HepG2 (cell line): ENCODE results near the gene NR2F1-AS1.

Experiments
- JUND ChIP-seq: sonication (generic); formaldehyde crosslinking; IDR thresholded peaks from 2 replicates; pipeline ENCODE4 v1.8.0; 2022; ENCODE audit warnings: mild to moderate bottlenecking, missing genetic modification reagents
- NR1H2 ChIP-seq: sonication (generic); formaldehyde crosslinking; IDR thresholded peaks from 2 replicates; pipeline ENCODE4 v1.8.1; 2022; ENCODE audit warnings: low read depth, missing genetic modification reagents, borderline replicate concordance
- RAD51 ChIP-seq: fragments of 450-650 bp; IDR thresholded peaks from 2 replicates; pipeline ENCODE4 v1.6.1; 2016; ENCODE audit warnings: borderline replicate concordance
- SNAI1 ChIP-seq: sonication (generic); formaldehyde crosslinking; IDR thresholded peaks from 2 replicates; pipeline ENCODE4 v1.5.0; 2020; ENCODE audit warnings: mild to moderate bottlenecking, missing genetic modification reagents, borderline replicate concordance
- SRSF4 ChIP-seq: fragments of 200-400 bp; formaldehyde crosslinking; IDR thresholded peaks from one replicate; pipeline ENCODE4 v1.6.1; 2018; ENCODE audit warnings: mild to moderate bottlenecking, low read depth, low read length, moderate library complexity; ENCODE audit not compliant: poor library complexity, severe bottlenecking
- ZNF121 ChIP-seq: sonication (generic); formaldehyde crosslinking; IDR thresholded peaks from 2 replicates; pipeline ENCODE4 v1.5.0; 2020; ENCODE audit warnings: mild to moderate bottlenecking, missing genetic modification reagents
- TF ChIP-seq, protein P1 (sequence below): sonication (generic); formaldehyde crosslinking; IDR thresholded peaks from 2 replicates; pipeline ENCODE4 v1.8.1; 2023; ENCODE audit warnings: mild to moderate bottlenecking, missing genetic modification reagents
- TF ChIP-seq, protein P2 (sequence below): sonication (generic); formaldehyde crosslinking; IDR thresholded peaks from 2 replicates; pipeline ENCODE4 v1.4.0; 2020; ENCODE audit warnings: missing genetic modification reagents

DNA sequence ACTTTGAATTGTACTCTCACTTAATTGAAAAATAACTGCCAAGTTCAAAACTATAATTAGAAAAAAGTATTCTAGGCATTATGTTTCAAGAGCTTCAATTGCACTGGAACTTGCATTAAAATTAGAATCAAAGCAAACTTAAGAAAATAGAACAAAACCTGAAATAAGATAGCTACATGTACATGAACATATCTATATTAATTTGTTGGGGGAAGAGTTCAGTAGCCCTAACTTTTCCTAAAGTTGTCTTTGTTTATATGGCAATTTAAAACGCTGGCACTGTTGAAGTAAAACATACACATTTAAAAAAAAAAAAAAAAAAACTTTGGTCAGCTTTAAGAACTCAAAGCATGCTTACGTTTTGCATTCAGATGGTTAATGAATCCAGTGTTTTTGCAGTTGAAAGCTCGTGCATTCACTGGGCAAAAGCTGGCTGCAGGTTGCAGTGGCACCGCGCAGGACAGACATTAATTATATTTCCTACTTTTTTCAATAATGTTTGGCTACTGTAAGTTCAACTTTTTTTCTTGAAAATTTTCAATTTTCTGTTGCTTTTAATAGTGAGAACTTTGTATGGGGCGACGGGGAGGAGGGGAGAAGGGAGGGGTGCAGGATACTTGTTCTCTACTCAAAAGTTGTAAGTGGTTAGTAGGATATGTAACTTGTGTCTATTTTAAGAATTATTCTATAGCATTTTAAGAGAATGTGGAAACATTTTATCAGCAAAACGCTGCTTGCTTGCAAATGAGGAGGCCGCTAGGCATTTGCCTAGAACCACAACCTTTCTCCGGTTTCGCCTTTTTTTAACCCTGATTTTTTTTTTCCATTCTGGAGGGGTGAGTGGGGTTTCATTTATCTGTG, 5.9 kb upstream of the NR2F1-AS1 start:
- TF ChIP-seq, protein P1, sequence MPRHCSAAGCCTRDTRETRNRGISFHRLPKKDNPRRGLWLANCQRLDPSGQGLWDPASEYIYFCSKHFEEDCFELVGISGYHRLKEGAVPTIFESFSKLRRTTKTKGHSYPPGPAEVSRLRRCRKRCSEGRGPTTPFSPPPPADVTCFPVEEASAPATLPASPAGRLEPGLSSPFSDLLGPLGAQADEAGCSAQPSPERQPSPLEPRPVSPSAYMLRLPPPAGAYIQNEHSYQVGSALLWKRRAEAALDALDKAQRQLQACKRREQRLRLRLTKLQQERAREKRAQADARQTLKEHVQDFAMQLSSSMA (CRISPR knock-in tag), result no peak
- TF ChIP-seq, protein P2, sequence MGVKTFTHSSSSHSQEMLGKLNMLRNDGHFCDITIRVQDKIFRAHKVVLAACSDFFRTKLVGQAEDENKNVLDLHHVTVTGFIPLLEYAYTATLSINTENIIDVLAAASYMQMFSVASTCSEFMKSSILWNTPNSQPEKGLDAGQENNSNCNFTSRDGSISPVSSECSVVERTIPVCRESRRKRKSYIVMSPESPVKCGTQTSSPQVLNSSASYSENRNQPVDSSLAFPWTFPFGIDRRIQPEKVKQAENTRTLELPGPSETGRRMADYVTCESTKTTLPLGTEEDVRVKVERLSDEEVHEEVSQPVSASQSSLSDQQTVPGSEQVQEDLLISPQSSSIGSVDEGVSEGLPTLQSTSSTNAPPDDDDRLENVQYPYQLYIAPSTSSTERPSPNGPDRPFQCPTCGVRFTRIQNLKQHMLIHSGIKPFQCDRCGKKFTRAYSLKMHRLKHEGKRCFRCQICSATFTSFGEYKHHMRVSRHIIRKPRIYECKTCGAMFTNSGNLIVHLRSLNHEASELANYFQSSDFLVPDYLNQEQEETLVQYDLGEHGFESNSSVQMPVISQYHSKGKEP (CRISPR knock-in tag), result no peak
- TF ChIP-seq RAD51 (no peak), SNAI1 (CRISPR knock-in tag) (no peak), JUND (CRISPR knock-in tag) (no peak), SRSF4 (no peak), ZNF121 (CRISPR knock-in tag) (no peak), NR1H2 (CRISPR knock-in tag) (no peak)
